Tibial nerve (tissue), 4 donors: ENCODE data around the gene ZNF791. TPM values are rescaled to one million over a fixed set of nuclear protein-coding genes. Genes with fewer than 3 reads are reported as not detected.

Experiments
- DNase-seq, 2 donors: peaks; one replicate each; pipeline ENCODE4 v3.0.0-alpha.2; 2019; ENCODE audit warnings: low spot score in 2 of 2
- H3K27ac ChIP-seq, 4 donors: fragments of 200-600 bp; sonication (generic) in 3 of 4; one replicate each; pipeline ENCODE4 v1.5.1; 2017 to 2019; ENCODE audit warnings: mild to moderate bottlenecking in 1 of 4
- H3K27me3 ChIP-seq, 2 donors: fragments of 200-600 bp; sonication (generic) in 1 of 2; one replicate each; pipeline versions ENCODE4 v1.5.1 to v1.6.0; 2017 to 2019
- H3K36me3 ChIP-seq, 3 donors: fragments of 200-600 bp; sonication (generic); one replicate each; pipeline ENCODE4 v1.5.1; 2018 to 2019
- H3K4me1 ChIP-seq, 4 donors: fragments of 200-600 bp; sonication (generic) in 3 of 4; one replicate each; pipeline ENCODE4 v1.5.1; 2017 to 2019
- H3K4me3 ChIP-seq, 4 donors: fragments of 200-600 bp; sonication (generic) in 3 of 4; one replicate each; pipeline ENCODE4 v1.5.1; 2017 to 2019; ENCODE audit warnings: mild to moderate bottlenecking in 1 of 4, moderate library complexity in 1 of 4
- H3K9me3 ChIP-seq, 4 donors: fragments of 200-600 bp; sonication (generic) in 3 of 4; one replicate each; pipeline ENCODE4 v1.5.1; 2017 to 2019
- CTCF ChIP-seq, 5 experiments: fragments of 200-600 bp in 3 of 5; fragments of 450-650 bp in 2 of 5; sonication (generic) in 3 of 5; IDR thresholded peaks; one replicate each; pipeline ENCODE4 v1.5.1; 2016 to 2019; ENCODE audit warnings: antibody characterized with exemption in 5 of 5, mild to moderate bottlenecking in 3 of 5, moderate library complexity in 2 of 5
- EP300 ChIP-seq, 2 donors: sonication (generic); formaldehyde crosslinking; IDR thresholded peaks; one replicate each; pipeline ENCODE4 v1.6.1; 2017; ENCODE audit warnings: antibody characterized with exemption in 2 of 2, mild to moderate bottlenecking in 1 of 2
- POLR2A ChIP-seq, 2 donors: fragments of 450-650 bp; IDR thresholded peaks; one replicate each; pipeline ENCODE4 v1.6.1; 2017; ENCODE audit warnings: antibody characterized with exemption in 2 of 2, mild to moderate bottlenecking in 2 of 2, moderate library complexity in 2 of 2
- WGBS, 2 donors: methylation state at CpG; one replicate each; pipeline ENCODE4 v1.1.5; 2018; 5-methylcytosine and 5-hydroxymethylcytosine counted together
- total RNA-seq, 4 donors: library from RNA; depleted of rRNA; stranded (reverse); fragments of >200 nt; gene quantifications; one replicate each; pipeline ENCODE4 v1.1.0, GENCODE V29; 2016

The ZNF791 gene
- total RNA-seq, 4 donors from 2014 or later: 36.1 to 38.7 (median 37.6) TPM

GRCh38 chr19:12629215-12629614, 18.5 kb downstream of the ZNF791 start:
- DNase-seq: no peak
- Histone ChIP-seq H3K27ac (no peak overlapping the region), H3K4me3 (no peak overlapping the region), H3K4me1 (no peaks in the 10 kb centered on the region), H3K9me3 (peaks cover 0 to 25% (median 8%) of the 10 kb centered on the region in 4 donors), H3K27me3 (no peaks in the 10 kb centered on the region), H3K36me3 (peaks cover 18 to 87% (median 38%) of the 10 kb centered on the region in 3 donors)
- TF ChIP-seq EP300 (IDR thresholded peaks at IDR 0.05): no peak
- no peak for TF ChIP-seq POLR2A (IDR thresholded peaks at IDR 0.05)
- TF ChIP-seq CTCF (IDR thresholded peaks at IDR 0.05): no peak
- 94 to 97% methylated on average over 7 of the region's 7 CpGs for WGBS, 2 donors

- DNase-seq: no peak
- H3K27ac ChIP-seq: no peak overlapping the region
- TF ChIP-seq POLR2A (IDR thresholded peaks at IDR 0.05): no peak
- TF ChIP-seq EP300 (IDR thresholded peaks at IDR 0.05): no peak
- no peak for TF ChIP-seq CTCF (IDR thresholded peaks at IDR 0.05)
- H3K27me3 ChIP-seq: no peaks in the 10 kb centered on the region
- H3K9me3 ChIP-seq: no peaks in the 10 kb centered on the region
- peaks cover 0 to 13% (median 0%) of the 10 kb centered on the region in 3 donors for H3K36me3 ChIP-seq
- peaks cover 0 to 10% (median 4%) of the 10 kb centered on the region in 4 donors for H3K4me1 ChIP-seq
- 86 to 89% methylated on average over 13 of the region's 13 CpGs for WGBS, 2 donors
- no peak overlapping the region for H3K4me3 ChIP-seq
Measured at GRCh38 chr19:12636631-12637030, 25.9 kb downstream of the ZNF791 start.

- no peaks in the 10 kb centered on the region for H3K9me3 ChIP-seq
- H3K4me3 ChIP-seq: no peak overlapping the region
- H3K4me1 ChIP-seq: peaks cover 0 to 10% (median 4%) of the 10 kb centered on the region in 4 donors
- no peak for DNase-seq
- no peaks in the 10 kb centered on the region for H3K27me3 ChIP-seq
- no peak for TF ChIP-seq EP300 (IDR thresholded peaks at IDR 0.05)
- no peak for TF ChIP-seq POLR2A (IDR thresholded peaks at IDR 0.05)
- no peak for TF ChIP-seq CTCF (IDR thresholded peaks at IDR 0.05)
- 94 to 95% methylated on average over 22 of the region's 22 CpGs for WGBS, 2 donors
- no peaks in the 10 kb centered on the region for H3K36me3 ChIP-seq
- H3K27ac ChIP-seq: no peak overlapping the region
Measured at GRCh38 chr19:12638611-12639182, 28.0 kb downstream of the ZNF791 start.

GRCh38 chr19:12639901-12640613, 29.3 kb downstream of the ZNF791 start:
- peak; percentile 52 to 72 for DNase-seq
- Histone ChIP-seq H3K36me3 (peaks cover 0 to 5% (median 0%) of the 10 kb centered on the region in 3 donors), H3K27ac (peak overlapping the region in 1 of 4 donors; percentile 19), H3K4me1 (peaks cover 0 to 10% (median 4%) of the 10 kb centered on the region in 4 donors), H3K9me3 (no peaks in the 10 kb centered on the region), H3K27me3 (no peaks in the 10 kb centered on the region), H3K4me3 (peak overlapping the region in 3 of 4 donors; percentile 2 to 23 (median 23))
- no peak for TF ChIP-seq POLR2A (IDR thresholded peaks at IDR 0.05)
- TF ChIP-seq CTCF (IDR thresholded peaks at IDR 0.05): peak; percentile 68 to 84 (median 75)
- no peak for TF ChIP-seq EP300 (IDR thresholded peaks at IDR 0.05)
- WGBS, 2 donors: 17% methylated on average over 12 to 21 of the region's 39 CpGs

- H3K4me3 ChIP-seq: no peak overlapping the region
- no peak for DNase-seq
- TF ChIP-seq CTCF (IDR thresholded peaks at IDR 0.05) (no peak), EP300 (IDR thresholded peaks at IDR 0.05) (no peak), POLR2A (IDR thresholded peaks at IDR 0.05) (no peak)
- H3K27me3 ChIP-seq: no peaks in the 10 kb centered on the region
- no peaks in the 10 kb centered on the region for H3K9me3 ChIP-seq
- WGBS, 2 donors: 72 to 73% methylated on average over 13 of the region's 13 CpGs
- H3K36me3 ChIP-seq: peaks cover 0 to 11% (median 0%) of the 10 kb centered on the region in 3 donors
- peaks cover 0 to 10% (median 4%) of the 10 kb centered on the region in 4 donors for H3K4me1 ChIP-seq
- H3K27ac ChIP-seq: no peak overlapping the region
Measured at GRCh38 chr19:12641456-12641855, 30.7 kb downstream of the ZNF791 start.
